VCaP (cell line): Measurements from ENCODE around the gene SLC6A11.

Source experiments
- H3K27ac ChIP-seq: fragments of 450-650 bp; 2 replicates; pipeline ENCODE4 v1.5.1; 2017
- TF ChIP-seq, protein P1 (sequence below): fragments of 450-650 bp; conservative IDR thresholded peaks from 2 replicates; pipeline ENCODE4 v1.5.1; 2017; ENCODE audit warnings: mild to moderate bottlenecking, moderate library complexity

The SLC6A11 gene

GRCh38 chr3:10839167-10839566, 23.1 kb downstream of the SLC6A11 start:
- TF ChIP-seq, protein P1, sequence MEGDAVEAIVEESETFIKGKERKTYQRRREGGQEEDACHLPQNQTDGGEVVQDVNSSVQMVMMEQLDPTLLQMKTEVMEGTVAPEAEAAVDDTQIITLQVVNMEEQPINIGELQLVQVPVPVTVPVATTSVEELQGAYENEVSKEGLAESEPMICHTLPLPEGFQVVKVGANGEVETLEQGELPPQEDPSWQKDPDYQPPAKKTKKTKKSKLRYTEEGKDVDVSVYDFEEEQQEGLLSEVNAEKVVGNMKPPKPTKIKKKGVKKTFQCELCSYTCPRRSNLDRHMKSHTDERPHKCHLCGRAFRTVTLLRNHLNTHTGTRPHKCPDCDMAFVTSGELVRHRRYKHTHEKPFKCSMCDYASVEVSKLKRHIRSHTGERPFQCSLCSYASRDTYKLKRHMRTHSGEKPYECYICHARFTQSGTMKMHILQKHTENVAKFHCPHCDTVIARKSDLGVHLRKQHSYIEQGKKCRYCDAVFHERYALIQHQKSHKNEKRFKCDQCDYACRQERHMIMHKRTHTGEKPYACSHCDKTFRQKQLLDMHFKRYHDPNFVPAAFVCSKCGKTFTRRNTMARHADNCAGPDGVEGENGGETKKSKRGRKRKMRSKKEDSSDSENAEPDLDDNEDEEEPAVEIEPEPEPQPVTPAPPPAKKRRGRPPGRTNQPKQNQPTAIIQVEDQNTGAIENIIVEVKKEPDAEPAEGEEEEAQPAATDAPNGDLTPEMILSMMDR, result no peak
- H3K27ac ChIP-seq, result no peak overlapping the region

DNA sequence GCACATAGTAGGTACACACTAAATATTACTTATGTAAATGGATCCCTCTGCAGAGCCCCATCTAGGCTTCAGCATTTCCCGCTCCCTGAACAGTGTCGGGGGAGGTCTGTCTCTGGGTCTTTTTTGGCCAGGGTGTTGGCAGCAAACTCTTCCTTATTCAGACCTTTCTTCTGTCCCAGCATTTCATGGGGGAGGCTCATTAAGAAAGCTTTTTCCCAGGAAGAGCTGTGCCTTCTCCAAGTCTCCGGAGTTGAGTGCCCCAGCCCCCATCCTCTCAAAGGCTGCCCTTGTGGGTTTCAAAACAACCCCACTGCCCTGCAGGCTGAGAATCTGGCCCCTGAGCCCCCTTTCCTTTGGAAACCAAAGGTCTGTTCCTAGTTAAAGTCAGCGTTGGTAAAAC, 25.1 kb downstream of the SLC6A11 start:
- TF ChIP-seq, protein P1, result no peak
- no peak overlapping the region for H3K27ac ChIP-seq

DNA sequence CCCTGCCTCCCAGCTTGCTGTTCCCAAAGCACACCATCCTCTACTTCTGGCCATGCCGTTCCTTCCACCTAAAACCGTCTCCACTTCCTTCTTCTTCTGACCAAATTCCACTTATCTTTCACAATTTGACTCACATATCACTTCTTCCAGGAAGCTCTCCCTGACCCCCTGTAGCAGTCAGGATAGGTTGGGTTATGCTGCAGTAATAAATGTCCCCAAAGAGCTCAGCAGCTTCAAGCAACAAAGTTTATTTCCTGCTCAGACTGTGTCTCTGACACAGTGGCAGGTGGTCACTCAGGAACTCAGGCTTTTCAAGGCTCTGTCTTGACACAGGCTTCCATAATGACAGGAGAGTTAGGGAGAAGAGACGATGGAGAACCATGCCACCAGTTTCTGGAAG, 27.4 kb downstream of the SLC6A11 start:
- no peak overlapping the region for H3K27ac ChIP-seq
- TF ChIP-seq, protein P1, result no peak

- H3K27ac ChIP-seq, result no peak overlapping the region
- TF ChIP-seq, protein P1, result no peak
Measured at GRCh38 chr3:10845001-10845761, 29.2 kb downstream of the SLC6A11 start.

DNA sequence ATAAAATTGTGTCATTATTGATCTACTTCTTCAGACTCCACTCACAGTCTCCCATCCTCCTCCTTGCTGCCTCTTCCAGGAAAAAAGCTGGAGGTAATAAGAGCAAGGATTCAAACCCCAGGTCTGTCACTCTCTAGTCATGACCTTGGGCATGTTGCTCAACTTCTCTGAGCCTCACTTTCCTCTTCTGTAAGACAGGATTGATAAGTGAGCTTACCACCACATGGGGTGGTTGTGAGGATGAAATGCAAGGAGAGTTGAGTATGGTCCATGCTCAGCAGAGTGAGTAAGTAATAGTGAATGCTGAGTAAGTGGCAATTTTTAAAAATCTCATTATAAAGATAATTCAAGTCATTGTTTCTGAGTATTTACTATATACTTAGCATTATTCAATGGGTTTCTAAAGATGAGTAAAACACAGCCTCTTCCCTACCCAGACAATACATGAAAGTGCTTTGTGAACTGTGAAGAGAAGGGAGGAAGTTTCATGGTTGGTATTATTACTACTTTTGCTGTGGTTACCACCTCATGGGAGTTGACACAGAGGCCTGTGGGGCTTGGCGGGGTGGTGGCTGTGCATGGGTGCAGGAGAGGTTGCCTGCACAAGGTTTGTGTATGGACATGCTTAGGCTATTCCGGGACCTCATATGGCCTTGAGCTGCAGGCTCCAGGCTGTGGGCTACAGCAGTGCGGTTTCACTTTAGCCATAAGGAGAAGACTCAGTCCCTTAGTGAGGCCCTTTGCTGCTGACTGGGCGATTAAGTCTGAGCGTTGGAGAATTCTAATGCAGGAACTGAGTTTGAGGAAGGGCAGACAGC, 30.0 kb downstream of the SLC6A11 start:
- TF ChIP-seq, protein P1, result no peak
- no peak overlapping the region for H3K27ac ChIP-seq

DNA sequence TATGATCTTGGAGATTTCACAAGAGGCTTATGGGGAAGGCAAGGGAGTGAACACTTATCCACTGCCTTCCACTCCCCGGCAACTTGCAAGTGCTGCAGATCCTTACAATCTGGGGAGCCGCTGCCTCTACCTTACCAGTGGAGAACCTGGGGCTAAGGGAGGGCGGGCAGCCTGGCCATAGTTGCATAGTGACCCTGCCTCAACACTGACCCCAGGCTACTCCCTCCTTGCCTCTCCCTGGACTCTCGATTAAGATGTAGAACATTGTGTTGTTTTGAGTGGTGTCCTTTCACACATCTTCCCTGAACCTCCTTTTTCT, 30.6 kb downstream of the SLC6A11 start:
- TF ChIP-seq, protein P1, result no peak
- H3K27ac ChIP-seq, result no peak overlapping the region

DNA sequence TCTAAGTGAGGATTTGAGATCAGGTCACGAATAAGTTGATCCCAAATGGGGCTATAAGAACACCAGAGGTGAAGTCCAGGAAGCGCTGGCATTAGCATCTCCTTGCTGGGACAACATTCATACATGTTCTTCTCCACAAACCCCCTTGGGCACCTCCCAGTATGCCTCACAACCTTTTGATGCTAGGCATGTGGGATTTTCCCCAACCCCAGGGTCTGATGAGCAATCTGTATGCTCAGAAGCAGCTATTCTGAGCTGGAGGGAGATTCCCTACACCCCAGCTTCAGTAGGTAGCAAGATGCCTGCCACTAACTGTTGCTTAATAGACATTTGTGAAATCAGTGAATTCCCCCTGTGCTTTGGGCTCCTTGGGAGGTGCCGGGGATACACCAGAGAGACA, 32.2 kb downstream of the SLC6A11 start:
- TF ChIP-seq, protein P1, result no peak

More for the DNA sequence above, 32.2 kb downstream of the SLC6A11 start:
- H3K27ac ChIP-seq, result no peak overlapping the region
